HG02943 (cell line): ENCODE measurements around the gene NCAM1.
"Not testable (repeated sequence)": the region's sequence is repeated elsewhere in the genome, so short reads cannot be mapped to it uniquely, and the experiment has no call there.

Experiments used
- ATAC-seq: cut with Tn5 transposase; IDR thresholded peaks from one replicate; pipeline ENCODE4 v1.9.1; 2021; ENCODE audit warnings: mild to moderate bottlenecking, low read depth, moderate library complexity; ENCODE audit not compliant: unreplicated experiment

The NCAM1 gene

DNA sequence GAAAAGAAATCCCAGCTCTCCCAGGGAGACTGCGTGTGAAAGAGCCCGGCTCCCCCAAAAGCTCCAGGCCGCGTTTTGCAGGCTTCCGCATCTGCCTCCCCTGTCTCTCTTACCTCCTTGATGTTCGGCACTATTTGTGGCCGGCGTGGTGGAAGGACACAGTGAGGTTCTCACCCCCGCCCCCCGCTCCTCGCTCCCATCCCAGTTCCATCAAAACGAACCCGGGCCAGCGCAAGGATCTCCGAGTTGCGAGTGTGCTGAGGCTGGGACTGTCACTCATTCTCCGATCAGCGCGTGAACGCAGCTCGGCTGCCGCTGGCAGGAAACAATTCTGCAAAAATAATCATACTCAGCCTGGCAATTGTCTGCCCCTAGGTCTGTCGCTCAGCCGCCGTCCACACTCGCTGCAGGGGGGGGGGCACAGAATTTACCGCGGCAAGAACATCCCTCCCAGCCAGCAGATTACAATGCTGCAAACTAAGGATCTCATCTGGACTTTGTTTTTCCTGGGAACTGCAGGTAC, at the start of gene NCAM1:
TSS of gene NCAM1 (plus strand) at position 275 of the 523 bp plus-strand sequence.
- ATAC-seq = no peak

DNA sequence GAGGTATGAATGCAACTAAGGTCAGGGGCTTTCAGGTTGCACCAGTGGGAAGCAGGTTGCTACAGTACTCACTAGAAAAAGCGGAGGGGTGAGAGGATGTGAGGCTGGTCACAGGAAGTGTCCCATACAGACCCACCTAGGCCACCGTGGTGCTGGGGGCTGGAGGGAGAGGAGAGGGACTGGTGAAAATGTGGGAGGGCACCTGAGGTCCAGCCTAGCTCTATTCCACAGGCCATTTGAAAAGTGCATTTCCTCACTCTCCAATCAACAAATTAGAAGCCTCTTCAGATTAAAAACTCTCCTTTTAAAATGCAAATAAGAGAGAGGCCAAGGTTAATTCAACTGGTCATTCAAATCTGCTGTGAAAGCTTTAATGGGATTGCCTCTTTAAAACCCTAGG, 38.6 kb upstream of the NCAM1 start:
- no peak for ATAC-seq

DNA sequence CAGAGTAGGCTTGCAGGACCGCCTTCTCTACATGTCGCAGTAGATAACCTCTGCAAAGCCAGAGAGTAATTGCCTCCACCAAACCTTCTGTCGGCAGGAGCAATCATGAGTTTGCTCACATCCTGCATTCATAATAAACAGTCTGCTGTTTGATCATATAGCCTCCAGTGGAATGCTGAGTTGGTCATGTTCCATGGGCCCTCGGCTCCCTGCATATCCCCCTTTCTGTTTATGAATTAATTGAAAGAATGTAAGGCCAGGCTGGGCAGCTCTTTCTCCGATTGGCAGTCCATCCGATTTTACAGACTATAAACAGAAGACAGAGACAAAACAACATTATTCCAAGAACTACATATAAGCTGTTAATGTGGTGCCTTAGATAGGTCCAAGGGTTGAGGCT, 36.4 kb upstream of the NCAM1 start:
- not testable (repeated sequence) for ATAC-seq

DNA sequence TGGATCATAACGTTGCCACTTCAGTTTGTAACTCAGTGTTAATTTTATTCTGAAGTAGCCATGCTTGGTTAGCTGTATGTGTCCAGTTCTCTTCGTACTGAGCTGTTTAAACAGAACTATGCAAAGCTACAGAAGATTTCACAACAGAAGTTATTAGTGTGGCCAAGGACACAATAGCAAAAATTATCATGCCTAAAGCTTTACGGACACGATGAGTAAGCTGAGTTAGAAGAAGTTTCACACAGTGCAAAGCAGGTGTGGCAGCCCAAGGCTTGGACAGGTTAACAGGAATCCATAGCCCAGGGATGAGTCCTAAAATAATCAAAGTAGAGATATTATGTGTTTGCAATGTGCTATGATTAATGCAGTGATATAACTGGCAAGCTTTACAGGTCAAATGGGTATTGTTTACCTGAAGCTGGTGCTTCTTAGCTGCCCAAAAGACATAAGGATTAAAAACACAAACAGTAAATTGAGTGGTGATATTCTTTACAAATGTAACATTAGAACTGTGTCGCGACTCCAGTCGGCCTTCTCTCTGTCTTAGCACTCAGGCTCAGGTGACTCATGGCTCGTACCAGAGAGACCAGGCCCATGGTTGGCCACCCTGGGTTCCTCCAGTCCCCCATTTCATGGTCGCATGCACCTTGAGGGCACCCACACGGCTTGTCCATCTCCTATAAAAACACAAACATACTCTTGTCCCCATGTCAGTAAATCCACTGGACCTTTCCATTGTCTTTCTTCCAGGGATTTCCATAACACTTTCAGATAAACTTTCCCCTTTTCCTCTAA, 35.5 kb upstream of the NCAM1 start:
- no peak for ATAC-seq

DNA sequence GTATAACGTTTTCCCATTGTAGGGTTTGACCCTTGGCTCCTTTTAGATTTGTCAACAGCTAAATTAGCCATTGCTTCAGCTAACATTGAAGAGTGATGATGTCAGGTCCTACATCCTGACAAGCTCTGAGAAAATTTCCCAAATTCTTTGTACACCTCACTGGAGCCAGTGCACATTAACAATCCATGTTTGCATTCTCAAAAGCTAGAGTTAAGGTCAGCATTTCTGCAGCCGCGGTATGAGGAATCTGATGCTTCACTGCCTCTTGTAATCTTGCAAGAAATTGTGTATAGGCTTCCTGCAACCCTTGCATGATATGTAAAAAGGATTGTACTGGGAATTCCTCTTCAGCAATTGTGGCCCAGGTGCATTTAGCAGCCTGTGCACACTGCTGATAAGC, 33.1 kb upstream of the NCAM1 start:
- no peak for ATAC-seq

DNA sequence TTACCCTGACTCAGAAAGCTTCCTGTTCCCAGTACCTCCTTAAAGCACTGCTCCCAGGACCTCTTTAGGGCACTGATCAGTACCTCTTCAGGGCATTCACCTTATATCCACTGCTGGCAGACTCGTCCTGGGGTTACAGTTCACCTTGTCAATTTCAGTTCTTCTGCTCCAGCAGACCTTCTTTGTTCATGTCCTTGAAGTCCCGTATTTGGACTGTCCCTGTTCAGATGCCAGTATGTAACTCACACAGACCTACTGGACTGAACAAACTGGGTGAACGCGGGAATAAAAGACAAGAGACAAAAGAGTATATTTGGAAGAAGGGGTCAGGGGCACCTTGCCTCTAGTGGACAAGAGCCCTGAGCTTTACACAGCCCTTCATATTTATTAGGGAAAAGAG, 31.8 kb upstream of the NCAM1 start:
- no peak for ATAC-seq

DNA sequence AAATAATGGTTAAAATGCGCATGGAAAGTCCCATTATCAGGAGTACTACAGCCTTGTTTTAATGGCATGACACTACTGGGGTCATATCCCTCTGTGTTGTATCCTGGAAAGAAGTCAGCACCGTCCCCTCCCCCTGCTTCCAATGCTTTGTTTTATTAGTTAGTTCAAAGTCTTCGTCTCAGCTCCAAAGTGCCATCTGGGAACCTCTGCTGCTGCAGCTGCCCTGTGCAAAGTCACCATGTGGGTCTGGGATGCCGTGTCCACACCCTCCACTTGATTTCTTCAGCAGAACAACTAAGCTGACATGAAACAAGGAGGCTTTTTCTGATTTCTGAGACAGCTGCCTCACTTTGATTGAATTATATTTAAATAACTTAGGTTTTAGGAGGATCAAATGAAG, 29.5 kb upstream of the NCAM1 start:
- ATAC-seq = no peak

DNA sequence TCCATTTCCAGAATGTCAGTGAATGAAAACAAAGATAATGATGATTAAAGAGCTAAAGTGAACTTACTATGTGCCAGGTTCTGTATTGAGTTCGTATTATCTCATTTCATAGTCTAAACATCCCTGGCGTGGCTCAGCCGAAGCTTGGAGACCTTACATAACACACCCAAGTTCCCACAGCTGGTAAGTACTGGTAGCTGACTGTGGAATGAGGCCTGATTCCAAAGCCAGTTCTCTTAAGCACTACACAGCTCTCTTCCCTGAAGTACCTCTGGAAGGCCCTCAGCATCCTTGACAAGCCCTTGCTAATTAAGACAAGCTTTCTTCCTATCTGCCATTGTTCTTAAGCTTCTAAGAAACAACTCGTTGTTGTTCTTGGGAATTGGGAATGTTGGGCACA, 28.6 kb upstream of the NCAM1 start:
- ATAC-seq = no peak

DNA sequence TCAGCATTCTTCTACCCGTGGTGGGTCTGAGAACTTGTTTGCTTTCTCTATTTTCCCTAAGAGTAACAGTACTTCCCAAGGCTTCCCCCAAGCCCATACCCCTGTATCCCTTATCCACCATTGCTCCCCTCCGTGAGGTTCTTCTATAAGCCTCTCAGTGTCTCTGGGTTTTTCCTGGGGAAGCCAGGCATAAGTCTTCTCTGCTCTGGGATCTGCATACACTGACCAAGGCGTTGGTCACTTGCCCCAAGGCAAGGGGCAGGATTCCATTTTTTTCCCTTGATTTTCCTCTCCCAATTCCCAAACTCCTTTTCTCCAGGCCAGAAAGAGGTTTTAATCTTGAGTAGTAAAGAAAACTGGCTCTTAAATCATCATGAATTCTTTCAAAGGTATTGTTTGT, 27.2 kb upstream of the NCAM1 start:
- ATAC-seq = no peak

DNA sequence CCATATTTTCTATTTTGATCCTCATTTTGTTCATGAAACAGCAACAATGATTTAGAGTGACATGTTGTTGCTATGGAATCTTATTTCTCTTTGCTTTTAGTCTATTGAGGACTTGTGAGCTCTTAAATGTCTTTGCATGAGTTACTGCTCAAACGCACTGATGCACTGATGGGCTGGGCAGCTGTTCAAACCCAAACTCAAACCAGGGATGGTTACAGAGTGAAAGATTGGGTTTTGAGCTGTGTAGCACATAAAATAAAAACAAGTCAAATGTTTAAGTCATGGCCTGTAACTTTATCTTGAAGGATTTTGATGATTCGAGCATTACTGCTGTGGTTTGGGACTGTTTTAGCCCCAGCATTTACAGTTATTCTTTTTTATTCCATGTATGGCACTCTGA, 20.1 kb upstream of the NCAM1 start:
- ATAC-seq = no peak

DNA sequence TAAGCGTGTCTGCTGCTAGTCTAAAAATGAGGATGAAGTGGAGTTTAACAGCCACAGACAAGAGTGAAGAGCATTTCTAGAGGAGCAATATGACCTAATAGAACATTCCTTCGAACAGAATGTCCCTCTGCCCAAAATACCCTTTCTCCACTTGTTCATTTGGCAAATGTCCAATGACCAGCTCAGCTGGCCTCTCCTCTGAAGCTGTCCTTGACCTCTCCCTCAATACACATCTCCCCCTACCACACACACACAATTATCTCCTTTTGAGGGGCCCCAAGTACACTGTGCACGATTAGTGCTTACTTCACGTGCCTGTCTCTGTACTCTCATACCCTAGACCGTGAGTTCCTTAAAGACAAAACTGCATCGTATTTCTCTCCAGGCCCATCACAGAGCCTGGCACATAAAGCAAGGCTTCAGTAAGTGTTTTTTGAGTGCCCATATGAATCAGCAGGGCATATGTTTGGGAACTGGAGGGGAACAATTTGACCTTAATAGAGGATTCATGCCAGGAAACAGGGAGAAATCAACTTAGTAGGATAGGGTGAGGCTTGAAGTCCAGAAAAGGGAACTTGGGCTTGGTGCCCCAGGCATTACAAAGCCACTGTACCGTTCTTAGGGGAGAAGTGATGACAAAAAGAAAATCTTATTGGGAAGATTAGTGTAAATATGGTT, 18.1 kb upstream of the NCAM1 start:
- ATAC-seq = no peak

DNA sequence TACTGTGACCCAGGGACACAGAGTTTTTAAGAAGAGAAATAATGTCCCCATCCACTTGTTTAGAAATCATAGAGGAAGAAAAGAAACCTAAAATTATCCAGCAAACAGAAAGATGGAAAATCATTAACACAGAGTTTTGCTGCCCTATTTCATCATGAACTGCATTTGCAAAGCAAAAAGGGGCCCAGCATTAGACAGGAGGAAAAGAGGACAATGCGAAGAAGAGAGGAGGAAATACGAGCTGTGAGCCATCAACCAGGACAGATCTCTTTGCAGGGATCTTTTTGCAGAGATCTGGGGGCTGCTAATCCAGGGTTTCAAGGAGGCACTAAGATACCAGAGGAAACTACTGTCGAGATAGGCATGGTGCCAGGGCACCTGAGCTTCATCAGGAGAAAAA, 14.4 kb upstream of the NCAM1 start:
- no peak for ATAC-seq

DNA sequence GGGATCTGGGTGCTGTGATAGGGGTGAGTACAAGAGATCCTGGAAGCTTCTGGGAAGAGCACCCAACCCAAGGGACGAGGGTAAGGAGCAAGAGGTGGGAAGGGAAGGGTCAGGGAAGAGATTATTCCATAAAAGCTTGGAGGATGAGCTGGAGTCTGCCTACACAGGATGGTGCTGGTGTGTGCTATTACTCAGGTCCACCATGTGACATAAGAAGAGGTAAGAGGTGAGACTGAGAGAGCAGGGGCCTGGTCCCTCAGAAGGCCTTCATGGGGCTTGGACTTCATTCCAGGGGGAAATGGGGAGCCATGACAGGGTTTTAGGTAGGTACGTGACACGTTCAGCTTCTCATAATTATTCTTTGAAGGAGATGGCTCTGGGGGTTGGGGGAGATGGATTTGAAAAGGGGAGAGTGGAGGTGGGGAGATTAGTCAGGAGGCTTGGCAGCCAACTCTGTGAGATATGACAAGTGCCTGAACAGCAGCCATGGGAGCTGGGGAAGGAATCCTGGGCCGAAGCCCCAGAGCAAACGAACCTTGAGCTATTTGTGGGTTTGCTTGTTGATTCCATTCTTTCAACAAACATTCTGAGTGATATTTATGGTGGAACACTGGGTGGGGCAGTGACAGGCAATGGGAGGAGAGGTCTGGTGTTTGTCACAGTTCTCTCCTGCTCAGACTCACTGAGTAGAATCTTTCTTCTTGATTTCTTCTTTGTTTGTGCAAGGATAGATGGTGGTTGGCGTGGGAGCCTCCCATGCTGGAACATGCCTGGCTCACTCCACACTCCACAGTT, 11.2 kb upstream of the NCAM1 start:
- ATAC-seq = no peak

DNA sequence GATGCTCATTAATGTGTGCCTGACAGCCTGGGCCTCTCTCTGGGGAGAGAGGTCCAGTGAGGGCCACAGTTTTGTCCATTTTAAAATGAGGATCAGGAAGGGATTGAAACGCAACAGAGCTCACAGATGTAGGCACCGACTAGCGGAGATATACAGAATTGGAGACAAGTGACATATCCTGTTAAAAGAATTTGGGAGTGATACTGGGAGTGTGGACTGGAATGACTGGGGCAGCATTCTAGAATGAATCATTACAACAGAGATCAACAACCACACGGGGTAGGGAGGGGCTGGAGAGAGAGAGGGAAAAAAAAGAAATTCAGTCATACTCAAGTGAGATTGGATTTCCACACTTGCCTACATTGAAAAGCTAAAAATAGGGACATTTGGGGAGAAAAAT, 2.5 kb upstream of the NCAM1 start:
- ATAC-seq = no peak

DNA sequence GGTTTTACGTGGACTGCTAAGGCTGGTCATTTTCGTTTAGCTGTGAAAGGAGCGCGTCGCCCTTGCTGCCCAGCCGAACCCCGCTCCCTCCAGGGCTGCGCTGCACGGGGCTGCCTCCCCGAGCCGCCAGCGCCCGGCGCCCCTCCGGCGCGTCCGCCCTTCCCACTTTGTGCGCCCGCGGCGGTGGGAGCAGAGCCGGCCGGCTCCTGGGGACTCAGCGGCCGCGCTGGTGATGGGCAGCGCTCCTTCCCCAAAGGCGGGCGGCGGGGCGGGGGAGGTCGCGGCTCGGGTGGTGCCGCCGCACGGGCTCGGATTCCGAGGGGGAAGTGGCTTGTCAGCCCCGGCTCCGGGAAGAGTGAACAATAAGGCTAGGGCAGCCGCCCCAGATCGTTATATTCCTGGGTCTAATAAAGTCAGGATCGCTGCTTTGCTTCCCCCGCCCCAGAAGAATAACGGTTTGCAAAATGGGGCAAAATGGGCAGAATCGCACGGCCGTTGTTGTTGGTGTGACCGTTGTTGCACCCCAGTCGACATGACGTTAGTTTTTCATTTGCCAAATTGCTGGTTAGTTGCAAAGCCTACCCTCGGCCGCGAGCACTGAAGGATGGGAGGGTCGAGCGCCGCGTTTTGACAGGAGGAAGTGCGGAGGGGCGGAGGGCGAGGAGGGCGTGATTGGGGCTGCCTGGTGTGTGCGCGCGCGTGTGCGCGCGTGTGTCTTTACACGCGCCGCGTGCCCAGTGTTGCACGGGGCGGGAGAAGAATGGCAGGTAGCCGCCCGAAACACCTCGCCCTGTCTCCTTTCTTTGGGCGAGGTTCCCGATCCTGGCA, 745 bp downstream of the NCAM1 start:
- ATAC-seq = no peak

DNA sequence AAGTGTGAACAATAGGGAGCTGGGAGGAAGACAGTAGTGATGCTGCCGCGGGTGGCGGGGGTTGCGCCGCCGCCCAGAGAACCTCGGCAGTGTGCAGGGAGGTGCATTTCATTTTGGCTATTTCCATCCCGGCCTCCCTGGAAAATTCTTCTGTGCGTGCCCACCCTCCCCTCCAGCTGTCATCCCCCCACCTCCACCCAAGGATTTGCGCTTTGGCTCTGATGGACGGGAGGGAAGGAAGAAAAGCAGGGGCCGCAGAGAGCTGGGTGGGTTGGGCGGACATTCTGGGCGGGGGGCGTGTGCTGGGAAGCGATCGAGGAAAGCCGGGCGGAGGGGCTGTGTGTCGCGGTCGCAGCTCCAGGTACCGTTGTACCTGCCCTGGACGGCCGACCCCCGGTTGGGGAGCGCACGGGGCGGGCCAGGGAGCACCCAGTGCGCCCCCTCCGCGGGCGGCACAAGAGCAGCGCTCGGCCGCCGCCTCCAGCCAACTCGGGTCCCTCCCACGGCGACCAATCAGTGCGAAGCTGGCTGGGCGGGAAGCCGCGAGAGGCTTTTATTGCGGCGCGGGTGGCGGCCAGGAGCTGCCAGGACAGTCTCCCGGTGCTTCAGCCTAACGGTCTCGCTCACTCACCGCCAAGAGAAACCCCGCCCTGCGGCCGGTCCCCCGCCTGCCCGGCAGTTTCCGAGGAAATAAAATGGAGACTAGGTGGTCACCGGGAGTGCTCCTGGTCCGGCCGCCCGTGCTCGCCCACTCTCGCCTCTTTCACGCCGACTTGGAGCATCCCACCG, 1.6 kb downstream of the NCAM1 start:
- no peak for ATAC-seq

DNA sequence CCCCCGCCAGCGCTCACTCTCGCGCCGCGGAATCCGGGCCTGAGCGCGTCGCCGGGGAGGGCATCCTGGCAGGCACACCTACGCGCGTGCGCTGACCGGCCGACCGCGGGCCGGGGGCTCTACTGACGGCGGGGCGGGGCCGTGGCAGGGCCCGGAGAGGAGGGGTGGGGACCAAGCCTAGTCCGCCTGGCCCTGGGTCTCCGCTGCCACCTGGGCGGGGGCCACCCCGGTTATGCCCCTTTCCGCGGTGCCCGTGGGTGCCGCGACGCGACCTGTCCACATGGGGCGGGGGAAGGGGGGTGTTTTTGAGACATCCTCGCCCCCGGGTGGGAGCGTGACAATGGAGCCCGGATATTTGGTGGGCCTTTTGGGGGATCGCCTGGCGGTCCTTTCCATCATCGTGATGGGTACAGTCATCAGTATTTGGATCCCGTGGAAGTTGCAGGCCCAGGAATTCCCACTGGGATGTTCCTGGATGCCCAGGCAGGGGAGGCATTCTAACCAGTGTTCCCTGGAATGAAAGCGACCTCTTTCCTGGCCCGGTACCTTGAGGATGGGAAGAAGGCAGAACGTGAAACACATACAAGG, 2.2 kb downstream of the NCAM1 start:
- ATAC-seq = no peak

DNA sequence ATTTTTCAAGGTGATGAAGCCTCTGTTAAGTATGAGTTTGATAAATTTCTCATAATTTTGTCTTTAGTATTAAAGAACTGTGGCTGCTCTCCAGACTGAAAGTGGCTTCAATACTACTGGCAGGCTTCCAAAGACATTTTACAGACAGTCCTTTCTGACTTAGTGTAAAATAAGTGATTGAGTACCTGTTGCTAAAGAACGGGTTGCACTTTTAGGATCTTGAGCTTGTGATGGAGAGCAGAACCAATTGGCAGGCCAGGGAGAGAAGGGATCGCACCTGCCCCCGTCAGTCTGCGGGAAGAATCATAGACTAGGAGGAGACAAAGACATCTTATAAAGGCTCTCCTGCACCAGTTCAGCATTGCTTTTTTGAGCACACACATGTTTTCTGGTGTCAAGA, 4.4 kb downstream of the NCAM1 start:
- no peak for ATAC-seq

DNA sequence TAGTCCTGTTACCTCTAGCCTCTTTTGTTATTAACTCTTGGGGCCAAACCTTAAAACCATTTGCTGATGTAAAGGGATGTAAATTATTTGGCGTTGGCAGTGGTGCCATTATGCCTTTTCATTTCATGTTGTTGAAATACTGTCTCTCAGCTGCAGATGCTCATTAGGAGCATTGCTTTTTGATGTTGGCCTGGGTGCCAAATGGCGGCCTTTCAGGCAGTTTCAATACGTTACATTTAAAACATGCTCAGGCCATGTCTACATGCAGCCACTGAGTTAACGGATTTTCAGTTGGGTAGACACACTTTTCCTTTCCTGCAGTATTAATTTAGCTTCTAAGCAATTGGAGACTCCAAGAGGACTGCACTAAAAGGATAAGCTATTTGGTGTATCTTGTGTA, 5.3 kb downstream of the NCAM1 start:
- ATAC-seq = no peak
